ENCODE results near the gene RIPOR3. TPM values are rescaled to one million over a fixed set of nuclear protein-coding genes. Genes with fewer than 3 reads are reported as not detected.
A peak's percentile ranks its signal among the peaks of the same experiment; 100 is the strongest.

Gene RIPOR3
- total and polyA plus RNA-seq, 9 of the 15 experiments (the other 6 are each of a cell fraction or from before 2014, with no cell fraction given): 3.3 to 62.7 (median 21.4) TPM

GRCh38 chr20:50713657-50714101 is 22.3 kb upstream of the RIPOR3 start (continued):
- TF ChIP-seq CTCF (IDR thresholded peaks at IDR 0.05 in 2 of 3, conservative IDR thresholded peaks at IDR 0.05 in 1 of 3; ENCODE audit: insufficient read depth in 2 of 3, low read depth in 1 of 3, low read length in 3 of 3) (peak; percentile 69 to 78 (median 69)), CCNT2 (IDR thresholded peaks at IDR 0.05; ENCODE audit: borderline replicate concordance, extremely low read depth, insufficient read length, low read depth, low read length) (peak; percentile 34), TEAD4 (IDR thresholded peaks at IDR 0.05; ENCODE audit: low read length) (peak; percentile 59; the same call in 1 of the 2 replicates), TEAD4 (CRISPR knock-in tag; IDR thresholded peaks at IDR 0.05; ENCODE audit: borderline replicate concordance) (no peak), ATF7 (IDR thresholded peaks at IDR 0.05) (peak; percentile 30; the same call in 1 of the 2 replicates), CXXC5 (CRISPR knock-in tag; IDR thresholded peaks at IDR 0.05) (peak; percentile 64), ATF1 (CRISPR knock-in tag; IDR thresholded peaks at IDR 0.05) (no peak), ATF1 (tag; IDR thresholded peaks at IDR 0.05) (peak; percentile 25; the same call in 1 of the 2 replicates), TBL1XR1 (IDR thresholded peaks at IDR 0.05; ENCODE audit: low read length in 2 of 2) (peak in 1 of 2 experiments; percentile 48; a peak in 1 of 4 replicates), NCOA6 (IDR thresholded peaks at IDR 0.05) (no peak), ADNP (tag; IDR thresholded peaks at IDR 0.05) (0 out of 2 replicates have a peak, but pooled peaks have one; percentile 8), MXI1 (IDR thresholded peaks at IDR 0.05; ENCODE audit: low read depth, low read length) (0 out of 2 replicates have a peak, but pooled peaks have one; percentile 30), SMARCC2 (IDR thresholded peaks at IDR 0.05; ENCODE audit: low read depth) (peak; percentile 38; the same call in 1 of the 2 replicates), ESRRA (IDR thresholded peaks at IDR 0.05; ENCODE audit: borderline replicate concordance, low read depth) (peak; percentile 73; the same call in 1 of the 2 replicates), MYC (IDR thresholded peaks at IDR 0.05; ENCODE audit: low read depth, low read length) (0 out of 2 replicates have a peak, but pooled peaks have one; percentile 35), MYC (CRISPR knock-in tag; IDR thresholded peaks at IDR 0.05; ENCODE audit: borderline replicate concordance, low read depth) (no peak), GTF2A2 (tag; IDR thresholded peaks at IDR 0.05) (no peak), FOXJ3 (CRISPR knock-in tag; IDR thresholded peaks at IDR 0.05) (no peak), HDAC2 (IDR thresholded peaks at IDR 0.05) (peak; percentile 75), SAFB (IDR thresholded peaks at IDR 0.05; ENCODE audit: borderline replicate concordance, low read depth, low read length) (no peak), SMAD1 (IDR thresholded peaks at IDR 0.05; ENCODE audit: low read depth, low read length, partially characterized antibody) (no peak)

Measured in K562 (cell line).